AG20443 (cell line): ENCODE data around the gene DHCR7.

Source experiments
- DNase-seq: peaks from one replicate; pipeline ENCODE4 v3.0.0; 2012; ENCODE audit warnings: low spot score, mixed read lengths

The DHCR7 gene

GRCh38 chr11:71456831-71457230, 8.6 kb upstream of the DHCR7 start:
- DNase-seq, result no peak

GRCh38 chr11:71456294-71456693, 8.1 kb upstream of the DHCR7 start:
- DNase-seq, result no peak

- no peak for DNase-seq
These were observed 6.4 kb upstream of the DHCR7 start for GRCh38 chr11:71454470-71455113.

- no peak for DNase-seq
These were observed 5.7 kb upstream of the DHCR7 start for GRCh38 chr11:71453918-71454304.

- peak; percentile 100 for DNase-seq
These were observed 5.1 kb upstream of the DHCR7 start, which contains the start of gene NADSYN1 for GRCh38 chr11:71453037-71453917. TSS of gene NADSYN1 (plus strand) at chr11:71453203. CDS start at chr11:71453297, 94 bp downstream.

GRCh38 chr11:71452199-71453036, 4.2 kb upstream of the DHCR7 start:
- DNase-seq, result peak; percentile 36

GRCh38 chr11:71451596-71452198, 3.5 kb upstream of the DHCR7 start:
- no peak for DNase-seq

GRCh38 chr11:71450939-71451338, 2.7 kb upstream of the DHCR7 start:
- DNase-seq, result no peak

GRCh38 chr11:71450507-71450906, 2.3 kb upstream of the DHCR7 start:
- no peak for DNase-seq

- DNase-seq, result no peak
These were observed 1.4 kb upstream of the DHCR7 start for GRCh38 chr11:71449596-71449995.

GRCh38 chr11:71447791-71448256, 369 bp downstream of the DHCR7 start:
- DNase-seq, result peak; percentile 34

GRCh38 chr11:71446942-71447688, 1.1 kb downstream of the DHCR7 start:
- peak; percentile 69 for DNase-seq

- DNase-seq, result no peak
These were observed 2.0 kb downstream of the DHCR7 start for GRCh38 chr11:71446150-71446549.

- DNase-seq, result no peak
These were observed 3.4 kb downstream of the DHCR7 start for GRCh38 chr11:71444811-71445210.

GRCh38 chr11:71443736-71444445, 4.3 kb downstream of the DHCR7 start:
- no peak for DNase-seq

GRCh38 chr11:71442880-71443279, 5.3 kb downstream of the DHCR7 start:
- DNase-seq, result no peak

GRCh38 chr11:71442123-71442522, 6.1 kb downstream of the DHCR7 start:
- no peak for DNase-seq

GRCh38 chr11:71441251-71441650, 6.9 kb downstream of the DHCR7 start:
- DNase-seq, result no peak

GRCh38 chr11:71440021-71440755, 8.0 kb downstream of the DHCR7 start:
- no peak for DNase-seq

- no peak for DNase-seq
These were observed 9.5 kb downstream of the DHCR7 start for GRCh38 chr11:71438650-71439049.
